SU-DHL-6 (cell line): ENCODE data around the gene CCP110.

Source experiments
- H2AFZ ChIP-seq: fragments of 200-600 bp; sonication (generic); 2 replicates; pipeline ENCODE4 v1.6.1; 2014; ENCODE audit warnings: low read depth, mild to moderate bottlenecking, moderate library complexity, mixed read lengths, antibody characterized with exemption, low read length; ENCODE audit not compliant: severe bottlenecking
- H3F3A ChIP-seq: fragments of 200-600 bp; shearing (Covaris generic); 2 replicates; pipeline ENCODE4 v1.6.0; 2016; ENCODE audit warnings: antibody characterized with exemption, mild to moderate bottlenecking; ENCODE audit not compliant: insufficient read depth
- H3K27ac ChIP-seq: fragments of 200-600 bp; sonication (generic); 2 replicates; pipeline ENCODE4 v1.5.1; 2016; ENCODE audit warnings: low read depth, mild to moderate bottlenecking, low read length, moderate library complexity, mixed read lengths
- H3K27me3 ChIP-seq: fragments of 200-600 bp; sonication (generic), shearing (Covaris generic); 2 replicates; pipeline ENCODE4 v1.6.0; 2014; ENCODE audit warnings: mild to moderate bottlenecking, low read length
- H3K36me3 ChIP-seq: fragments of 200-600 bp; sonication (generic); 2 replicates; pipeline ENCODE4 v1.6.1; 2014; ENCODE audit warnings: mild to moderate bottlenecking, low read length, mixed read lengths
- H3K4me2 ChIP-seq: fragments of 300-600, 200-600 bp; shearing (Covaris generic), sonication (generic); 2 replicates; pipeline ENCODE4 v1.6.0; 2014; ENCODE audit warnings: low read length, low read depth, mild to moderate bottlenecking; ENCODE audit not compliant: poor library complexity, severe bottlenecking
- H3K4me3 ChIP-seq: fragments of 200-600 bp; sonication (generic); 2 replicates; pipeline ENCODE4 v1.5.1; 2014; ENCODE audit warnings: antibody characterized with exemption, low read length, mild to moderate bottlenecking, mixed read lengths; ENCODE audit not compliant: insufficient read depth, poor library complexity, severe bottlenecking
- H3K79me2 ChIP-seq: fragments of 200-600 bp; sonication (generic); 2 replicates; pipeline ENCODE4 v1.6.1; 2014; ENCODE audit warnings: mild to moderate bottlenecking, low read length, moderate library complexity; ENCODE audit not compliant: insufficient read depth
- H3K9ac ChIP-seq: fragments of 200-600 bp; sonication (generic); 2 replicates; pipeline ENCODE4 v1.7.0; 2014; ENCODE audit warnings: mild to moderate bottlenecking, low read length
- H3K9me2 ChIP-seq: fragments of 200-600 bp; sonication (generic); replicated peaks from 2 replicates; pipeline ENCODE4 v1.6.1; 2014; ENCODE audit warnings: low read length; ENCODE audit not compliant: insufficient read depth
- H3K9me3 ChIP-seq: fragments of 200-600 bp; sonication (generic); 2 replicates; pipeline ENCODE4 v1.6.1; 2014; ENCODE audit warnings: low read length, mixed read lengths; ENCODE audit not compliant: insufficient read depth
- H4K20me1 ChIP-seq: fragments of 200-600 bp; sonication (generic); 2 replicates; pipeline ENCODE4 v1.6.1; 2014; ENCODE audit warnings: low read depth, mild to moderate bottlenecking, antibody characterized with exemption, low read length, moderate library complexity, mixed read lengths
- CTCF ChIP-seq: fragments of 200-600 bp; sonication (generic); IDR thresholded peaks from one replicate; pipeline ENCODE4 v1.5.1; 2017; ENCODE audit warnings: antibody characterized with exemption, mild to moderate bottlenecking, low read length, moderate library complexity; ENCODE audit not compliant: insufficient read depth, poor library complexity, severe bottlenecking
- EZH2phosphoT487 ChIP-seq: fragments of 200-600 bp; sonication (generic), shearing (Covaris generic); conservative IDR thresholded peaks from 2 replicates; pipeline ENCODE4 v1.6.1; 2018; ENCODE audit warnings: mild to moderate bottlenecking, antibody characterized with exemption, low read length, moderate library complexity, mixed read lengths

CCP110 gene

GRCh38 chr16:19506965-19507364 is 16.8 kb upstream of the CCP110 start:
- TF ChIP-seq EZH2phosphoT487 (no peak), CTCF (no peak)
- Histone ChIP-seq H3K9me2 (no peaks in the 10 kb centered on the region), H3K79me2 (no peaks in the 10 kb centered on the region), H3K4me3 (no peak overlapping the region), H3K9me3 (no peaks in the 10 kb centered on the region), H3F3A (no peaks in the 10 kb centered on the region), H3K36me3 (peaks cover 19% of the 10 kb centered on the region), H3K27ac (no peak overlapping the region), H4K20me1 (no peaks in the 10 kb centered on the region), H3K9ac (no peak overlapping the region), H2AFZ (no peak overlapping the region), H3K4me2 (no peak overlapping the region), H3K27me3 (no peaks in the 10 kb centered on the region)

GRCh38 chr16:19507867-19508266 is 15.9 kb upstream of the CCP110 start:
- Histone ChIP-seq H3K4me2 (no peak overlapping the region), H3K27me3 (no peaks in the 10 kb centered on the region), H3K9me2 (no peaks in the 10 kb centered on the region), H2AFZ (no peak overlapping the region), H3F3A (no peaks in the 10 kb centered on the region), H4K20me1 (no peaks in the 10 kb centered on the region), H3K36me3 (peaks cover 18% of the 10 kb centered on the region), H3K4me3 (no peak overlapping the region), H3K9ac (no peak overlapping the region), H3K27ac (no peak overlapping the region), H3K79me2 (no peaks in the 10 kb centered on the region), H3K9me3 (no peaks in the 10 kb centered on the region)
- TF ChIP-seq CTCF (no peak), EZH2phosphoT487 (no peak)

GRCh38 chr16:19512297-19512696 is 11.4 kb upstream of the CCP110 start:
- no peak overlapping the region for H3K9ac ChIP-seq
- peaks cover 3% of the 10 kb centered on the region; the same call in 1 of the 2 replicates for H3K79me2 ChIP-seq
- H3K9me3 ChIP-seq, result no peaks in the 10 kb centered on the region
- no peak overlapping the region for H3K4me2 ChIP-seq
- no peak overlapping the region for H2AFZ ChIP-seq
- H3K27me3 ChIP-seq, result no peaks in the 10 kb centered on the region
- H4K20me1 ChIP-seq, result no peaks in the 10 kb centered on the region
- no peak overlapping the region for H3K27ac ChIP-seq
- no peaks in the 10 kb centered on the region for H3K9me2 ChIP-seq
- H3K36me3 ChIP-seq, result peaks cover 22% of the 10 kb centered on the region
- TF ChIP-seq EZH2phosphoT487 (no peak), CTCF (no peak)
- H3F3A ChIP-seq, result no peaks in the 10 kb centered on the region
- no peak overlapping the region for H3K4me3 ChIP-seq
